Central memory CD4-positive, alpha-beta T cell (primary cell): ENCODE results near the gene TMLHE.
"Not testable (repeated sequence)": the region's sequence is repeated elsewhere in the genome, so short reads cannot be mapped to it uniquely, and the experiment has no call there.

Experiments used
- DNase-seq: peaks from one replicate; pipeline ENCODE4 v3.0.0; 2022

TMLHE gene

GRCh38 chrX:155491421-155491820, 121.3 kb downstream of the TMLHE start:
- DNase-seq, result not testable (repeated sequence)

DNA sequence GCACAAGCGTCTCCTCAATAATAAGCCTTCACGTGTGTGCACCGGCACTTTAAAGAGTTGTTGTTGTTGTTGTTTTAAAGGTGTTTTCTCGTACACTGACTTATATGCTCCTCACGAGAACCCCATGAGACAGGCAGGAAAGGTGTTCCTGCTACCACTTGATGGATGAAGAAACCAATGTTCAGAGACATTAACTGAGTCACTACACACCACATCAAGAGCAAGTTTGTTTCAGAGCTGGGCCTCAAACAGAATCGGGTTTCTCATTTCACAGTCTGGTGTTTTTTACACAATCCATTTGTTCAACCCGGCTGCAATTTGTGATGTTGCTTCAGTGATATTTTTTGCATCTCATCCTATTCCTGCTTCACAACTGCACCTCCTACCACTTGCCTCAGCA, 135.6 kb downstream of the TMLHE start:
- DNase-seq, result not testable (repeated sequence)

DNA sequence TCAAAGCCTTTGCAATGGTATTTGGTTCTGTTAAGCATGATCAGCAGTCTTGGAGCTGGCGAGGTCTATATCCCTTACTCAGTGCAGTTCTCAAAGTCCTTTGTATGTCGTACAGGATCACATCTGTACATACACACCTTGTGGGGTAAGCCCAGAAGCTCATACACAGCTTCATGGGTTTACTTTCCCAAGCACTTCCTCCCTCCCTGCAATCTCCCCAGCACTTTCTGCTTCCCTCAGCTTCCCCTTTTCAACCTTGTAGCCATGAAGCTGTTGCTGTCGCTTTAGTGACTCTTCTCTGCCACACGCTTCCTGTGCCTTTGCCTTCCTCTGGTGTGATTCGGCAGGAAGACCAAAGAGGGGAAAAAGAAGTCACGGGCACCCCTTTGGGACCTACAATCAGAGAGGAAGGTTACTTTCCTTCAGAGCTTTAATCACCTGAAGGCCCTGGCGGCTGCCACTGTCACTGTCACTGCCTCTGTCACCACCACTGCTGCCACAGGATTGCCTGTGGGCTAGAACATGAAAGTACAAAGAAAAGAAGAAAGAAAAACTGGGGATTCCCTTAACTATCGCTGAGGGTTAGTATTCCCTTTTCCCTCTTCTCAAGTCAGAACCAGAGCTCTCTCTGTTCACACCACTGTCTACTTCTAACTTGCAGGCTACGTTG, 146.3 kb downstream of the TMLHE start:
- not testable (repeated sequence) for DNase-seq

DNA sequence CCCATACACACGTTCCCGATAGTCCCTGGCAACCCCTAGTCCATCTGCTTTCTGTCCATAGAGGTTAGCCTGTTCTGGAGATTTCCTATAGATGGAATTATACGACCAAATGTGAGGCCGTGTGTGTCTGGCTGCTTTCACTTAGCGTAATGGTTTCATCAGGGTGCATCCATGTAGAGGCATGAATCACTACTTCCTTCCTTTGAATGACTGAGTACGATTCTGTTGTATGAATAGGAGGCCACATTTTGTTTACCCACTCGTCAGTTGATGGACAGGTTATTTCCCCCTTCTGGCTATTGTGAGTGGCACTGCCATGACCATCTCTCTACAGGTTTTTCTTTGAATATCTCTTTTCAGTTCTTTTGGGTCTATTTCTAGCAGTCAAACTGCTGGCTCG, 152.3 kb downstream of the TMLHE start:
- not testable (repeated sequence) for DNase-seq

DNA sequence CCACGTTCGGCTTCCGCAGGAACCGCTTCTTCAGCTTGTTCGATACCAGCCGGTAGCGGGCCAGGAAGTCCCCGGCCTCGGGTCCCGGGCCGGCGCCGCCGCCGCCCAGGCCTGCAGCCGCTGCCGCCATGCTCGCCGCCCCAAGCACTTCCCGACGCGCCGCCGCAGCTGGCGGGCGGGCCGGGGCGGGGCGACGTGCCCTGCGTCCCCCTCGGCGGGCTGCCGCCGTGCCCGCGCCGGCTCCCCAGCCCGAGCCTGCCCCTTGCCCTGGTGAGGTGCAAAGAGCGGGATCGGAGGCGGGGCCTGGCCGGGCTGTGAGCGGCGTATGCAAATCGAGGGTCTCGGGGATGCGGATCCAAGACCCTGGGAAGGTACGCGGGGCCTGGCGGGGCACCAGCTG, 154.3 kb downstream of the TMLHE start, which contains the start of gene F8A3:
F8A3 (minus strand) TSS at position 150 of the 400 bp plus-strand sequence; CDS start at position 130, 20 bp downstream.
- DNase-seq, result not testable (repeated sequence)

DNA sequence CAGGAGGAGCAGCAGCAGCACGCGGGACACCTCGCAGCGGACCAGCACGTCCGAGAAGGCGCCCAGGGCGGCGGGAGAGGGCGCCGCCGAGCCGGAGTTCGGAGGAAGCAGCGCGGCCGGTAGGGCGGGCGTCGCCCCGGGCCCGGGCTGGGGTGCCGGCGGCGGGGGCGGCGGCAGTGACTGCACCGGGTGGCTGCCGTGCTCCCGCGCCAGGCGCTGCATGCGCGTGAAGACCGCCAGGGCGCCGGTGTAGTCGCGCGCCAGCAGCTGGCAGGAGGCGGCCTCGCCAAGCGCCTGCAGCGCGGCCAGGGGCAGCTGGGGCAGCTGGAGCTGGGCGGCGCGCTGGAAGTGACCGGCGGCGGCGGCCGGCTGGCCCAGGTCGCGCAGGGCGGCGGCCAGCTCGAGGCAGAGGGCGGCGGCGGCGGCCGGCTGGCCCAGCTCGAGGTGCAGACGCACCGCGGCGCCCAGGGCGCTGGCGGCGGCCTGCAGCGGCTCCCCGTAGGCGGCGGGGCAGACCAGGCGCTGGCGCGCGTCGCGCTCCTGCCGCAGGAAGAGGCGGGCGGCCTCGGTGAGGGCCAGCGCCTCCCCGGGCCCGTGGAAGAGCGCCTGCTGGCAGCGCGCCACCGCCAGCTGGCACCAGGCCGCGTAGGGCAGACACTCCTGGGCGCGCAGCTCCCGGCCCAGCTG, 154.8 kb downstream of the TMLHE start:
- DNase-seq, result not testable (repeated sequence)

DNA sequence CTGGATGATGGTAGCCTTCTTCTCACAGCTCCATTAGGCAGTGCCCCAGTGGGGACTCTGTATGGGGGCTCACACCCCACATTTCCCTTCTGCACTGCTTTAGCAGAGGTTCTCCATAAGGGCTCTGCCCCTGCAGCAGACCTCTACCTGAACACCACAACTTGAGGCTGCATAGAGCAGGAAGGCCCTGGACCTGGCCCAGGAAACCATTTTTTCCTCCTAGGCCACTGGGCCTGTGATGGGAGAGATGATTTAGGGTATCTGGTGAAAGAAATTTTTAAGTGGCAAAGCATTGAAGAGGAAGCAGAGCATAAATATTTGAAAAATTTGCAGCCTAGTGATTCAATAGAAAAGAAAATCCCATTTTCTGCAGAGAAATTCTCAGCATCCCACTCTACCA, 171.7 kb downstream of the TMLHE start:
- no peak for DNase-seq
